HG03439 (cell line): ENCODE results near the gene COL23A1.

Source experiments
- ATAC-seq: cut with Tn5 transposase; IDR thresholded peaks from one replicate; pipeline ENCODE4 v1.9.1; 2021; ENCODE audit warnings: mild to moderate bottlenecking, moderate library complexity; ENCODE audit not compliant: unreplicated experiment

COL23A1 gene

GRCh38 chr5:178439493-178440180 lies 150.6 kb downstream of the COL23A1 start:
- ATAC-seq: no peak

DNA sequence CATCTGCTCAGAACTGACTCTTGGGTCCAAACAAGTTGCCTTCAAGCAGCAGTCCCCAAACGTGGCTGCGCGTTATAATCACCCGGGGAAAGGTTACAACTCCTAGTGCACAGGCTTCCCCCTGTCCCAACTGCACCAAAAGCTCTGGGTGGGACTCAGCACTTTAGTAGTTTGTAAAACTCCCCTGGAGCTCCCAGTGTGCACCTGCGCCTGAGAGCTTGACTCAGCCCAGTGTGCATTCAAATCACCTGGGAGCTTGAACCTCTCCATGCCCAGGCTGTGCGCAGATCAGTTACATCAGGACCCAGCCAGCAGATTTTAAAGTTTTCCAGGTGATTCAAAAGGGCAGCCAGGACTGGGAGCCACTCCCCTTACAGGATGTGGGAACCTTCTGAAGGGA lies 151.4 kb downstream of the COL23A1 start:
- ATAC-seq: no peak

- ATAC-seq: no peak
Observed at GRCh38 chr5:178437386-178438075, 152.7 kb downstream of the COL23A1 start.

- ATAC-seq: no peak
Observed at GRCh38 chr5:178436326-178436940, 153.8 kb downstream of the COL23A1 start.

DNA sequence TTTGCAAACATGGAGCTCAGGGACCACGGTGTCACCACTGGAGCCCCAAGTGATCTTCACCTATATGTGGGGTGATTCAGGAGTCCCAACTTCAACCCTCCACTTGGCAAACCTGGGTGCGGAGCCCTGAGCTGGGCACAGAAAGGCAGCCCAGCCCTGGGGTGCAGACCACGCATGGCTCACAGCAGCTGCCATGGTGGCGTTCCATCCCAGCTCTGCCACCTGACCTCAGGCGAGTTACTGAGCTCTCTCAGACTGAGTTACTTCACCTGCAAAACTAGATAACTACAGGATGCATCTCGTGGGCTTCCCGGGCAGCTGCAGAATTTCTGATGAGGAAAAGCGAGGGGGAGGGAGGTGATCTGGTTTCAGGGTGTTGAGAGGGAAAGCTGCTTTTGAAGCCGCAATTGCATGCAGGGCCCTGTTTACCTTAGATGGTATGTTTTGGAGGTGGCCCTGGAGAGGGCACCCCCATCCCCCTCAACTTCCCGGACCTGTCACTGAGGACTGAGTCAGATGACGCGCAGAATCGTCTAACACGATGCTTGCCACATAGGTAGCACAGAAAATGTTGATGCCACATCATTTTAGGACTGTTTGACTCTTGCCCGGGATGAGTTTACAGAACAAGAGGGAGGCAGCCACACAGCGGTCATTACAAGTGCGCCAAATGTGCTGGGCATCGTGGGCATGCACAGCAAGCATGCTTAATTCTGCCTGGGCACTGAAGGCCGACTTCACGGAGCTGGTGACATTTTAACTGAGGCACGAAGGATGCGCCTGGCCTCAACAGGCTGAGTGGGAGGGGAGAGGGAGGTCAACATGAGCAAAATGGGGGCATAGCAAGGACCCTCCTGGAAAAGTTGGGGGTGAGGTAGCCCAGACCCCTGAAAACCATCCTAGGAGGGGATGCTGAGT lies 154.6 kb downstream of the COL23A1 start:
- no peak for ATAC-seq

- ATAC-seq: no peak
Observed at GRCh38 chr5:178434851-178435250, 155.3 kb downstream of the COL23A1 start.

DNA sequence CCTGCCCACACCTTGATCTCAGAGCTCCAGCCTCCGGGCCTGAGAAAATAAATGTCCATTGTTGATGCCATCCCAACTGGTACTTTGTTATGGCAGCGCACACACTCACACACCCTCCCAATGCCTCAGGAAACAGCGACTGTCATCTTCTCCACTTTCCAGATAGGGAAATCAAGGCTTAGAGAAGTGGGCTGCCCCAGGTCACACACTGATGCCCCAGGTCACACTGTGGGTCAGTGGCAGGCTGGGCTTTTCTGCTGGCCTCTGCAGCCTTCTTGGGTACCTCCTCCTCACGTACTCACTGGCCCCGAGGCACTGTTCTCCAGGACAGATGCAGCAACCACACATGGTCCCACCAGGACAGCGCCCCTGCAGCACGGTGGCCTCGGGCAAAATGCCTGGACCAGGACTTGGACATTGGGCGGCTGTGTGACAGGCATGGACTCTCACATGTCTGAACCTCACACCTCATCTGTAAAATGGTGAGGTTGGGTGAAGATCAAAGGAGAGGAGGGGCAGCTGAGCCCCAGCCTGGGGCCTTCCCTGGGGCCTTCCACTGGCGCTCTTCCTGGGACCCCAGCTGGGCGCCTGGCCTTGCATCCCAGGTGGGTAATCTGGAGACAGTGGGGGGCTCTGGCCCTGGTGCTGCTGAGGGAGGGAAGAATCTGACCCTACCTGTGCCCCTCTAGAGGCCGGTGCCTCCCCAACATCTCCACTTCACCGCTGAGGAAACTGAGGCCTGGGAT lies 156.0 kb downstream of the COL23A1 start:
- ATAC-seq: no peak

- no peak for ATAC-seq
Observed at GRCh38 chr5:178433273-178433775, 156.9 kb downstream of the COL23A1 start.

- no peak for ATAC-seq
Observed at GRCh38 chr5:178432421-178433272, 157.5 kb downstream of the COL23A1 start.

GRCh38 chr5:178431782-178432165 lies 158.4 kb downstream of the COL23A1 start:
- ATAC-seq: no peak

GRCh38 chr5:178431063-178431781 lies 159.0 kb downstream of the COL23A1 start:
- no peak for ATAC-seq

DNA sequence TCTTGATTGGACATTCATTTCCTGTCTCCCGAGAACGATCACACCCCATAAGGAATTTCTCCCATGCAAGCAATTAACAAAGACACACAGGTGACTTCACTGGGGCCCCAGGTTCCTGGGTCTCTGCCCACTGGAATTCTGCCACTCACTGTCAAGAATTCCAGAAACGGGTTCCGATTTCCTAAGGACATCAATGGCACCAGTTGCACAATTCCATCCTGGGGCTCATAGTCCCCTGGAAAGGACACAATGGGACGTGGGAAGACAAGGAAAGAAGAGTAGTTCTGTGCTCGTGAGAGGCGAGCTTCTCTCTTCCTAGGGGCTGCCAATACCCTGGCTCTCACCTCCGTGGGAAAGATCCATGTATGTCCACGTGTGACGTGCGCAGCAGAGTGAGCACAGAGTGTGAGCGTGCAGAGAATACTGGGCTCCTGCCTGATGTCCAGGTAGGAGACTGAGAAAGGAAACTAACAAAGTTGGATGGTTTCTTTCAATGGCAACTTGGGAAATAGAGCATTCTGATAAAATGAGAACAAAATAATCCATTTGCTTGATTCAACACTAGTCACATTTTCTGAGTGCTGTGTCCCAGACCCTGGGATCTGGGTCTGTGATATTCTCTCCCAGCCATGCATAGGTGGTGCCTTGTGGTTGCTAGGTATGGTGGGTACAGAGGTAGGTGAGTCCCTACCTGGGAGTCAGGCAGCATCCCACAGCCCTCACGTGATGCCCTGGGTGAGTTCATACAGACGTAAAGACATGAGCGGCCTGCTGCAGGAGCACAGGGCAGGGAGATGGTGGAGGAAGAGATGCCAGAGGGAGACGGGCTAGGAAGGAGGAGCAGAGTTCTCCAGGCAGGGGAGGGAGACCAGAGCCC lies 159.8 kb downstream of the COL23A1 start:
- no peak for ATAC-seq

- no peak for ATAC-seq
Observed at GRCh38 chr5:178429491-178430185, 160.6 kb downstream of the COL23A1 start.

- ATAC-seq: no peak
Observed at GRCh38 chr5:178429156-178429468, 161.1 kb downstream of the COL23A1 start.

DNA sequence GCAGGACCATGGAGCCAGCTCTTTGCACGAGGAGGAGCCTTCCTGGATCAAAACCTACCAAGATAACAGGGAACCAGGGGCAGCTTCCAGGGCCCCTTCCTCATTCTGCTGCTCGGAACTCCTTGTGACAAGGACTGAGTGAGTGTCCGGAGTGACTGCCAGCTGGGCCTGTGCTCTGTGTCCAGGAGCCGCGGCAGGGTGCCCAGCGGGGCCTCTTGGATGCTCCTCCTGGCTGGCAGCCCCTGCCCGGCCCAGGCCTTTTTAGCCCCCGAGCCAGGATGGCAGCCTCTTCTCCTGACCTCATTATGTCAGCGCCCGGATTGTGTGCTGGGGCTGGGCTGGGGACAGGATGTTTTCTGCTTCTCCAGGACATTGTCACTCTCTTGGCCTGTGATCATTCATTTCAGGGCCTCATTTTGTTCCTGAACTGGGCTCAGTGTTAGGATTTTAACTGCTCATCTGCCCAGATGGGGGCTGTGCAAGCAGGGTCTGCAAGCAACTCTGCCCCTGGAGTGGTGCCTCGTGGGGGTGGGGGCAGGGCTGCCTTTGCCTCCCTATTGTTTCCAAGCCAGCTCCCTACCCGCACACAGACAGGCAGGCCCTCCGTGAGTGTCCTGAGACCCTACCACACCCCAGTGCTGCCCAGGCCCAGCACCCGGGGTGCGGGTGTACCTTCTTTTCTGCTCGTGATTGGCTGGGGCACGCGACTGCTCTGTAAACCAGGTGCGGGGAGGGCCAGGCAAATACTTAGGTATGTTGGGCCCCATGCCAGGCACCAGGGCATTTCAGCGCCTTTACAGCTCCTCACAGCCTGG lies 161.6 kb downstream of the COL23A1 start:
- no peak for ATAC-seq

GRCh38 chr5:178427576-178428197 lies 162.5 kb downstream of the COL23A1 start:
- ATAC-seq: no peak
